Measurements from ENCODE around the gene ERH. TPM values are rescaled to one million over a fixed set of nuclear protein-coding genes. Genes with fewer than 3 reads are reported as not detected.

Gene ERH
- total and polyA plus RNA-seq, 10 of the 15 experiments (the other 5 are each of a cell fraction or from before 2014, with no cell fraction given) = 255 to 852 (median 382) TPM

DNA sequence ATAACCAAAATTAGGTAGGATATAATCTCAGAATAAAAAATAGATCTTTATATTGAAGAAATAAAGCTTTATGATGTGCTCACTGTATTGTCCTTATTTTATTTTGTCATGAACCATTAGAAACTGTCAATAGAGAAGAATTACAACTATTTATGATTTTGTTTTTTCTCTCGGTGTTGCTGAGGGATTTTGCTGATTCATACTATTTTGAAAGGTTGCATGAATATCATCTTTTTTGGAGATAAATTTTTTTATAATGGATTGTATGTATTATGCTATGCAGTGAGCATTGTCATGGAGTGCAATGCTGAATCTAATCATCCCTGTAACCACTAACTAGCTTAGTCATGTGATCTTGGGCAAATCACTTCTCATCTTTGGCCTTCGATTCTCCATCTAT lies 15.4 kb upstream of the ERH start (continued):
- TF ChIP-seq, protein P1, sequence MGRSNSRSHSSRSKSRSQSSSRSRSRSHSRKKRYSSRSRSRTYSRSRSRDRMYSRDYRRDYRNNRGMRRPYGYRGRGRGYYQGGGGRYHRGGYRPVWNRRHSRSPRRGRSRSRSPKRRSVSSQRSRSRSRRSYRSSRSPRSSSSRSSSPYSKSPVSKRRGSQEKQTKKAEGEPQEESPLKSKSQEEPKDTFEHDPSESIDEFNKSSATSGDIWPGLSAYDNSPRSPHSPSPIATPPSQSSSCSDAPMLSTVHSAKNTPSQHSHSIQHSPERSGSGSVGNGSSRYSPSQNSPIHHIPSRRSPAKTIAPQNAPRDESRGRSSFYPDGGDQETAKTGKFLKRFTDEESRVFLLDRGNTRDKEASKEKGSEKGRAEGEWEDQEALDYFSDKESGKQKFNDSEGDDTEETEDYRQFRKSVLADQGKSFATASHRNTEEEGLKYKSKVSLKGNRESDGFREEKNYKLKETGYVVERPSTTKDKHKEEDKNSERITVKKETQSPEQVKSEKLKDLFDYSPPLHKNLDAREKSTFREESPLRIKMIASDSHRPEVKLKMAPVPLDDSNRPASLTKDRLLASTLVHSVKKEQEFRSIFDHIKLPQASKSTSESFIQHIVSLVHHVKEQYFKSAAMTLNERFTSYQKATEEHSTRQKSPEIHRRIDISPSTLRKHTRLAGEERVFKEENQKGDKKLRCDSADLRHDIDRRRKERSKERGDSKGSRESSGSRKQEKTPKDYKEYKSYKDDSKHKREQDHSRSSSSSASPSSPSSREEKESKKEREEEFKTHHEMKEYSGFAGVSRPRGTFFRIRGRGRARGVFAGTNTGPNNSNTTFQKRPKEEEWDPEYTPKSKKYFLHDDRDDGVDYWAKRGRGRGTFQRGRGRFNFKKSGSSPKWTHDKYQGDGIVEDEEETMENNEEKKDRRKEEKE (IDR thresholded peaks at IDR 0.05) = no peak
- TF ChIP-seq CBX3 (IDR thresholded peaks at IDR 0.05; ENCODE audit: borderline replicate concordance, low read depth) (no peak), RAD21 (IDR thresholded peaks at IDR 0.05; ENCODE audit: insufficient read depth, low read depth, low read length) (no peak), KDM1A (IDR thresholded peaks at IDR 0.05; ENCODE audit: borderline replicate concordance) (no peak), NBN (IDR thresholded peaks at IDR 0.05) (no peak)

- Histone ChIP-seq H3K9ac (ENCODE audit: control insufficient read depth, insufficient read depth, low read length) (no peak overlapping the region), H3K27ac (ENCODE audit: control insufficient read depth, insufficient read depth) (no peak overlapping the region), H3K4me3 (no peak overlapping the region), H3K4me2 (ENCODE audit: control insufficient read depth, insufficient read depth) (no peak overlapping the region), H3K79me2 (ENCODE audit: control insufficient read depth, insufficient read depth, low read length) (peaks cover 33% of the 10 kb centered on the region), H3K36me3 (ENCODE audit: control insufficient read depth in 2 of 2, insufficient read depth in 2 of 2, low read length in 1 of 2) (no peaks in the 10 kb centered on the region), H3K4me1 (ENCODE audit: control insufficient read depth, insufficient read depth, low read length) (no peaks in the 10 kb centered on the region), H3K9me3 (replicated peaks; ENCODE audit: control insufficient read depth, insufficient read depth, low read length) (peaks cover 6% of the 10 kb centered on the region; the same call in 2 of the 3 replicates), H4K20me1 (ENCODE audit: control insufficient read depth, insufficient read depth) (no peaks in the 10 kb centered on the region), H3K27me3 (replicated peaks in 1 of 2; ENCODE audit: control insufficient read depth in 2 of 2, insufficient read depth in 2 of 2, low read length in 1 of 2) (no peaks in the 10 kb centered on the region), H2AFZ (ENCODE audit: control insufficient read depth, low read depth, low read length) (no peak overlapping the region)
- ChIA-PET CTCF (no interaction called here), RAD21 (ENCODE audit: unreplicated experiment) (no interaction called here), SMC1A (ENCODE audit: uncharacterized antibody, unreplicated experiment) (no interaction called here), POLR2A (no interaction called here)
- 97% methylated on average over 2 of the region's 2 CpGs for WGBS (ENCODE audit: insufficient coverage, insufficient replicate concordance, low lambda C conversion rate, missing lambda C conversion rate)
- no peak for DNase-seq (ENCODE audit: low read depth, low spot score)
- 0 out of 3 replicates have a peak, but pooled peaks have one; percentile 24 for ATAC-seq
- no peak for FAIRE-seq
- BruUV-seq (replicated peaks) = no TSS peak
- TF ChIP-seq CBX3 (IDR thresholded peaks at IDR 0.05; ENCODE audit: borderline replicate concordance, low read depth) (no peak), PAX5 (IDR thresholded peaks at IDR 0.05; ENCODE audit: borderline replicate concordance, low read depth, low read length) (no peak), RUNX3 (IDR thresholded peaks at IDR 0.05; ENCODE audit: low read length) (no peak), HDGF (IDR thresholded peaks at IDR 0.05) (no peak)
- intact Hi-C loops (cut with micrococcal nuclease; ENCODE audit: unreplicated experiment) (no loop called here), in situ Hi-C loops (cut with MboI) (no loop called here)
Observed at GRCh38 chr14:69408331-69408960, 10.3 kb upstream of the ERH start.
